Natural killer cell treated with Interleukin-12 subunit alpha and Interleukin-12 subunit beta and Interleukin-15 and Interleukin-18, amount 100 ng/mL, for 72 hours (primary cell): ENCODE results near the gene EDN2. TPM values are rescaled to one million over a fixed set of nuclear protein-coding genes. Genes with fewer than 3 reads are reported as not detected.
A peak's percentile ranks its signal among the peaks of the same experiment; 100 is the strongest.

Source experiments
- ATAC-seq, 2 donors: fragments of 150-1000 bp; cut with Tn5 transposase in 1 of 2; sonication (Bioruptor Pico), chemical (Tn5 transposase) in 1 of 2; 2 replicates each; pipeline ENCODE4 v1.10.0; 2021
- DNase-seq: peaks from one replicate; pipeline ENCODE4 v3.0.0; 2022; ENCODE audit warnings: low spot score
- H3K27ac Mint-ChIP-seq, 2 donors: 1 replicate in 1 of 2; 2 replicates in 1 of 2; pipeline ENCODE4 v1.8.0; 2022; ENCODE audit warnings: mixed read lengths in 2 of 2, mild to moderate bottlenecking in 1 of 2, moderate library complexity in 1 of 2
- H3K27me3 Mint-ChIP-seq, 2 donors: 1 replicate in 1 of 2; 2 replicates in 1 of 2; pipeline ENCODE4 v1.8.0; 2022; ENCODE audit warnings: mixed read lengths in 2 of 2
- H3K36me3 Mint-ChIP-seq: one replicate; pipeline ENCODE4 v1.8.0; 2022; ENCODE audit warnings: mixed read lengths
- H3K4me1 Mint-ChIP-seq, 2 donors: 1 replicate in 1 of 2; 2 replicates in 1 of 2; pipeline ENCODE4 v1.8.0; 2022; ENCODE audit warnings: low read depth in 2 of 2, mixed read lengths in 2 of 2, mild to moderate bottlenecking in 1 of 2
- H3K4me3 Mint-ChIP-seq: one replicate; pipeline ENCODE4 v1.8.0; 2022; ENCODE audit warnings: mixed read lengths
- H3K9me3 Mint-ChIP-seq: 2 replicates; pipeline ENCODE4 v1.8.0; 2022; ENCODE audit warnings: mixed read lengths
- total RNA-seq, 2 donors: library from RNA; stranded (reverse); gene quantifications; one replicate each; pipeline ENCODE4 v1.2.3, GENCODE V29; 2022

The EDN2 gene
- total RNA-seq, 2 donors from 2014 or later, result not detected

DNA sequence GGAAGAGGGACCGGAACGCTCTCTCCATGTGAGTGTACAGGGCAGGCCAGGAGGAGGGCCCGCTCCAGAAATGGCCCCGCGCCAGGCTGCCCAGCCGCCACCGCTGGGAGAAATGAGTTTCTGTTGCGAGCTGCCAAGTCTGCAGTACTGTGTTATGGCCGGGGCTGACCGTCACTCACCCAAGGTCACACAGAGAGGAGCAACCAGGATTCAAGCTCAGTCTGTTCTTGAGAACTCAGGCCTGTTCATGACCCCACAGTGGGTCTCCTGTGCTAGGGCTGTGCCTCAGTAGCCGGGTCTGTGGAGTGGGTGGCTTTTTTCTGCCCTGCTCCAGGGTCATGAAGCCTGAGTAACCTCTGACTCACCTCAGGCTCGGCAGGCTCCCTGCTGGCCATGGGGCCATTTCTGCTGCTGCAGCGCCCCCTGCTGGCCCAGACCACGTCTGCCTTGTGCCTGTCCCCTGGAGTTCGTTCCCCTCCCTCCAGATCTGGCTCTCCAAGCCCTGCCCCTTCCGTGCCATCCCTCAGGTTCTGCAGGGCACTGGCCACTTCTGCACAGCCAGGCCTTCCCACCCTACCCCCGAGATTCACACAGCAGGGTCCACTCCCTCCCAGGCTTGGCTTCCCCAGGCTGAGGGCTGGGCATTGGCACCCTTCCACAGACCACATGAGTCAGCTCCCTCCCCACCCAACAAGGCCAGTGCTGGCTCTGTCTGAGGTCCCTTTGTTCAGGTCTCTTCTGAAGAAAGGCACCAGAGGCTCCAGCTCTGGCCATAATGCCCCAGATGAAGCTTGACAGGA lies 51.8 kb downstream of the EDN2 start:
- H3K4me3 Mint-ChIP-seq, result no peak overlapping the region
- no peaks in the 10 kb centered on the region for H3K36me3 Mint-ChIP-seq
- no peaks in the 10 kb centered on the region for H3K9me3 Mint-ChIP-seq
- ATAC-seq (peak; percentile 84 to 88), DNase-seq (peak; percentile 86)
- peaks cover 18 to 26% of the 10 kb centered on the region in 2 donors for H3K27me3 Mint-ChIP-seq
- peaks cover 0 to 3% of the 10 kb centered on the region in 2 donors for H3K4me1 Mint-ChIP-seq
- H3K27ac Mint-ChIP-seq, result no peak overlapping the region

DNA sequence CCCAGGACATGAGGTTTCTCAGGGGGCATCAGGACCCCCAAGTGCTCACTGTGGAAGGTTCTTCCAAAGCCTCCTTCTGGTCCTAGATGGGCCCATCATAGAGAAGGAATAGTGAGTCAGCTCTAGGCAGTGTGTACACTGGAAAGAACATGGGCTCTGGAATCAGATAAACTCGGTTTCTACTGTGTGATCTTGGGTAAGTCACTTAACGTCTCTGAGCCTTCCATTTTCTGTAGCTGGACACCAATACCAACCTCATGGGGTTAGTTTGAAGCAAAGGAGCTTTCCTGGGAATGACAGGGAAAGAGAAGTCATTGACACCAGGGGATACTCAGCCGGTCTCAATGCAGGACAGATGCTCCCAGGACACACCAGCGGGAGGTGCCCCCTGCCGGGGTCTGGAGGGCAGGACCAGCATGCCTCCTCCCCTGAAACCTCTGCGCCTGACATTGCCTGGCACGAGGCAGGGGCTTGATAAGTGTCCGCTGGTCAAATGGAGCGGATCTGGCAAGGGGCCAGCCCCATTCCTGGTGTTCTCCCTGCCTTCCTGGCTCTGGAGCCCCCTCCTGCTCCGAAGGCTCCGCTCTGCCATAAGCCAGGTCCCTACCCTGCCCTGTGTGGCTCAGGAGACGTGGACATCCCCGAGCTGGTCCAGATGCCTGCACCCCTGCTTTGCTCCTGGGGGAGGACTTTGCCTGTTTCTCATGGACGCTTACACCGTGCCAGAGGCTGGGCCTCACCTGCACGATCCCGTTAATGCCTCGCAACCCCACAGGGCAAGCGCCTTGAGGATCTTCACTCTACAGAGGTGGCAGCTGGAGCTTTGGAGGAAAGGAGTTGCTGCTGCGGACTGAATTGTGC lies 52.8 kb downstream of the EDN2 start:
- no peak overlapping the region for H3K4me3 Mint-ChIP-seq

DNA sequence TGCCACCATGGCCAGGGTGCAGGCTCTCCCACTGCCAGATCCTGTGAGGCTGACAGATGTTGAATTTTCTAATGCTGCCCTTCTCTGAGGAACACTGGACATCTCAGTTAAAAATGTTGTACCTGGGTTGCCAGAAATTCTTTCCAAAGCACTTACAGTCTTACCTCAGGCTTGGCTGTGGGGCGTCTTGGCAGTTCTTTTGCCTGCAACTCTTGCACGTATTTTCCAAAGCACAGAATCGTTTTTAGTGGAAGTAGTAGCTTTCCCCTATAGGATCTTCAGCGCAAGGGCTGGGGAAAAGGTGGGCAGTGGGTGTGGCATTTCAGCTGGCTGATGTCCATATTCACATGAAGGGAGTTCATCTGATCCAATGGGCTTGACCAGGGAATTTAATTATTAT lies 53.9 kb downstream of the EDN2 start:
- Mint-ChIP-seq H3K9me3 (no peaks in the 10 kb centered on the region), H3K4me1 (peaks cover 0 to 3% of the 10 kb centered on the region in 2 donors), H3K27me3 (peaks cover 18 to 21% of the 10 kb centered on the region in 2 donors), H3K4me3 (no peak overlapping the region), H3K27ac (no peak overlapping the region), H3K36me3 (no peaks in the 10 kb centered on the region)
- DNase-seq (no peak), ATAC-seq (no peak)

More for the DNA sequence above, 52.8 kb downstream of the EDN2 start:
- no peak for ATAC-seq
- Mint-ChIP-seq H3K36me3 (no peaks in the 10 kb centered on the region), H3K27me3 (peaks cover 18 to 24% of the 10 kb centered on the region in 2 donors), H3K9me3 (no peaks in the 10 kb centered on the region), H3K4me1 (peaks cover 0 to 3% of the 10 kb centered on the region in 2 donors), H3K27ac (no peak overlapping the region)
- no peak for DNase-seq

DNA sequence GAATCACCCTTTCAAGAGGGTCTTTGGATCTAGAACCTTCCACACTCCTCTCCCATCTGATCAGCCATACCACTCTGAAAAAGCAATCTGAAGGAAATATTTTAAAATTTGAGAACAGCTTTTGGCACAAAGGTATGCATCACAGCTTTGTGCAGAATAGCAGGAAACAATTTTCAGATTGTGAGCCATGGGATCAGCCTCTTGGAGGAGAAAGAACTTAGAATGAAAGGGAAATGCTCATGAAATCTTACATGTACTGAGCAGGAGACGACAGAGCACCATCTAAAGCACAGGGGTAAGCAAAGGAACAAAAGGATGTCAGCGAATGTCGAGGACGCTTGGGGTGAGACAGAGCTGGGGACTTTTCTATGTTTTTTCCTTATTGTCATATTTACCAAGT lies 54.4 kb downstream of the EDN2 start:
- ATAC-seq (no peak), DNase-seq (no peak)
- Mint-ChIP-seq H3K9me3 (no peaks in the 10 kb centered on the region), H3K4me1 (peaks cover 0 to 3% of the 10 kb centered on the region in 2 donors), H3K27me3 (peaks cover 16 to 19% of the 10 kb centered on the region in 2 donors), H3K36me3 (no peaks in the 10 kb centered on the region), H3K4me3 (no peak overlapping the region), H3K27ac (no peak overlapping the region)

DNA sequence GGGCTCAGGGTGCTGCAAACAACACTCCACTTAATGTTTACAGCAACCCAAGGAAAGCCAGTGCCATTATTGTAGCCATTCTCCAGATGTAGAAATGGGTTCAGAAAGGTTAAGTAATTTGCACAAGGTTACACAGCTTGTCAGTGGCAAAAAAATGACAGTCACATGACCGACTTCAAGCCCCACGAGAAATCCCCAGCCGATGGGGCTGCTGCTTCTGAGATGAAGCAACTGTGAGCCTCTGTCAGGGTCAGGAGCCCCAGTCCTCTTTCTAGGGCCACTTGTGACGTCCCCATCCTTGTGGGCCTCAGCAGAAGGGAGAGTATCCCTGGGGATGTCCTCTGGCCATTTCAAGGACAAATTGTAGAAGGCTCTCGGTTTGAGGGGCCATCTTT lies 54.8 kb downstream of the EDN2 start:
- peaks cover 0 to 3% of the 10 kb centered on the region in 2 donors for H3K4me1 Mint-ChIP-seq
- no peak overlapping the region for H3K27ac Mint-ChIP-seq
- ATAC-seq (no peak), DNase-seq (no peak)
- no peaks in the 10 kb centered on the region for H3K9me3 Mint-ChIP-seq
- no peak overlapping the region for H3K4me3 Mint-ChIP-seq
- no peaks in the 10 kb centered on the region for H3K36me3 Mint-ChIP-seq
- peaks cover 11 to 15% of the 10 kb centered on the region in 2 donors for H3K27me3 Mint-ChIP-seq

Other genes starting within 250 kb of the EDN2 start
- gene SCMH1, start 242.4 kb downstream of the EDN2 start, total RNA-seq, result 10 to 100 TPM; 16.4 to 28.5 TPM
- gene FOXO6, start 123.2 kb downstream of the EDN2 start, total RNA-seq, result not detected